HepG2 (cell line): ENCODE results near the gene BST1. TPM values are rescaled to one million over a fixed set of nuclear protein-coding genes. Genes with fewer than 3 reads are reported as not detected.

Experiments
- AGO2 ChIP-seq: fragments of 200-400 bp; formaldehyde crosslinking; optimal IDR thresholded peaks from 2 replicates; pipeline ENCODE3; 2017; ENCODE audit warnings: mild to moderate bottlenecking, low read depth, low read length, moderate library complexity
- GFI1 ChIP-seq: sonication (generic); formaldehyde crosslinking; IDR thresholded peaks from 2 replicates; pipeline ENCODE4 v1.5.0; 2020; ENCODE audit warnings: missing genetic modification reagents, mild to moderate bottlenecking, borderline replicate concordance
- HNRNPUL1 ChIP-seq: fragments of 200-400 bp; formaldehyde crosslinking; IDR thresholded peaks from 2 replicates; pipeline ENCODE4 v1.6.1; 2017; ENCODE audit warnings: low read depth, mild to moderate bottlenecking, low read length, moderate library complexity
- JUN ChIP-seq: sonication (generic); formaldehyde crosslinking; IDR thresholded peaks from 2 replicates; pipeline ENCODE4 v1.4.0; 2020; ENCODE audit warnings: mild to moderate bottlenecking, missing genetic modification reagents
- KIAA2018 ChIP-seq: sonication (generic); formaldehyde crosslinking; IDR thresholded peaks from 2 replicates; pipeline ENCODE4 v1.5.0; 2020; ENCODE audit warnings: mild to moderate bottlenecking, missing genetic modification reagents, borderline replicate concordance
- PAXIP1 ChIP-seq: sonication (generic); formaldehyde crosslinking; conservative IDR thresholded peaks from 2 replicates; pipeline ENCODE4 v1.4.0; 2020; ENCODE audit warnings: mild to moderate bottlenecking, missing genetic modification reagents, moderate library complexity
- PHF8 ChIP-seq: sonication (generic); formaldehyde crosslinking; IDR thresholded peaks from 2 replicates; pipeline ENCODE4 v1.5.0; 2020; ENCODE audit warnings: missing genetic modification reagents
- ZFP1 ChIP-seq: IDR thresholded peaks from 2 replicates; pipeline ENCODE4 v1.6.1; 2016
- ZNF576 ChIP-seq: sonication (generic); formaldehyde crosslinking; IDR thresholded peaks from 2 replicates; pipeline ENCODE4 v1.4.0; 2020; ENCODE audit warnings: mild to moderate bottlenecking, missing genetic modification reagents
- ZNF670 ChIP-seq: sonication (generic); formaldehyde crosslinking; IDR thresholded peaks from 2 replicates; pipeline ENCODE4 v1.8.0; 2022; ENCODE audit warnings: mild to moderate bottlenecking, missing genetic modification reagents, borderline replicate concordance
- ZNF772 ChIP-seq: sonication (generic); formaldehyde crosslinking; IDR thresholded peaks from 2 replicates; pipeline ENCODE4 v1.5.0; 2020; ENCODE audit warnings: mild to moderate bottlenecking, missing genetic modification reagents
- polyA plus RNA-seq, 8 experiments: library from polyadenylated mRNA; depleted of rRNA in 3 of 8; stranded (reverse) in 7 of 8; unstranded in 1 of 8; fragments of >200 nt; fragmentation: Illumina TruSeq in 4 of 8; extraction: Trizol in 4 of 8; gene quantifications; 2 replicates each; pipeline versions ENCODE4 v1.2.1 to v1.2.3, GENCODE V29; 2011 to 2016; ENCODE audit warnings: low read depth in 4 of 8, missing spikeins in 1 of 8, mixed read lengths in 1 of 8; ENCODE audit not compliant: insufficient read depth in 1 of 8
- total RNA-seq, 5 experiments: library from RNA; depleted of rRNA; stranded (reverse); fragments of >200 nt; fragmentation: Illumina TruSeq; extraction: Trizol; gene quantifications; 2 replicates each; pipeline ENCODE4 v1.2.3, GENCODE V29; 2016; ENCODE audit warnings: low read depth in 1 of 5
- TF ChIP-seq, protein P1 (sequence below): sonication (generic); formaldehyde crosslinking; IDR thresholded peaks from 2 replicates; pipeline ENCODE4 v1.8.0; 2022; ENCODE audit warnings: mild to moderate bottlenecking, missing genetic modification reagents; ENCODE audit not compliant: insufficient replicate concordance
- TF ChIP-seq, protein P2 (sequence below): sonication (generic); formaldehyde crosslinking; IDR thresholded peaks from 2 replicates; pipeline ENCODE4 v1.8.1; 2023; ENCODE audit warnings: mild to moderate bottlenecking, inconsistent platforms, moderate library complexity, missing genetic modification reagents, borderline replicate concordance

Gene BST1
- total and polyA plus RNA-seq, 2 of the 13 experiments (the other 11 are each of a cell fraction or from before 2014, with no cell fraction given), result 0.09 to 0.49 TPM

GRCh38 chr4:15655223-15656037 lies 47.4 kb upstream of the BST1 start, which contains the start of gene FBXL5 (continued):
- TF ChIP-seq JUN (CRISPR knock-in tag) (no peak), KIAA2018 (CRISPR knock-in tag) (no peak), HNRNPUL1 (no peak), GFI1 (0 out of 2 replicates have a peak, but pooled peaks have one; percentile 23), ZFP1 (CRISPR knock-in tag) (no peak), ZNF576 (CRISPR knock-in tag) (peak; percentile 70), ZNF772 (CRISPR knock-in tag) (no peak), AGO2 (peak; percentile 97), PAXIP1 (no peak), PHF8 (CRISPR knock-in tag) (peak; percentile 88), ZNF670 (CRISPR knock-in tag) (peak; percentile 75; the same call in 1 of the 2 replicates)
- TF ChIP-seq, protein P1, sequence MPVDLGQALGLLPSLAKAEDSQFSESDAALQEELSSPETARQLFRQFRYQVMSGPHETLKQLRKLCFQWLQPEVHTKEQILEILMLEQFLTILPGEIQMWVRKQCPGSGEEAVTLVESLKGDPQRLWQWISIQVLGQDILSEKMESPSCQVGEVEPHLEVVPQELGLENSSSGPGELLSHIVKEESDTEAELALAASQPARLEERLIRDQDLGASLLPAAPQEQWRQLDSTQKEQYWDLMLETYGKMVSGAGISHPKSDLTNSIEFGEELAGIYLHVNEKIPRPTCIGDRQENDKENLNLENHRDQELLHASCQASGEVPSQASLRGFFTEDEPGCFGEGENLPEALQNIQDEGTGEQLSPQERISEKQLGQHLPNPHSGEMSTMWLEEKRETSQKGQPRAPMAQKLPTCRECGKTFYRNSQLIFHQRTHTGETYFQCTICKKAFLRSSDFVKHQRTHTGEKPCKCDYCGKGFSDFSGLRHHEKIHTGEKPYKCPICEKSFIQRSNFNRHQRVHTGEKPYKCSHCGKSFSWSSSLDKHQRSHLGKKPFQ (CRISPR knock-in tag), result no peak
- TF ChIP-seq, protein P2, sequence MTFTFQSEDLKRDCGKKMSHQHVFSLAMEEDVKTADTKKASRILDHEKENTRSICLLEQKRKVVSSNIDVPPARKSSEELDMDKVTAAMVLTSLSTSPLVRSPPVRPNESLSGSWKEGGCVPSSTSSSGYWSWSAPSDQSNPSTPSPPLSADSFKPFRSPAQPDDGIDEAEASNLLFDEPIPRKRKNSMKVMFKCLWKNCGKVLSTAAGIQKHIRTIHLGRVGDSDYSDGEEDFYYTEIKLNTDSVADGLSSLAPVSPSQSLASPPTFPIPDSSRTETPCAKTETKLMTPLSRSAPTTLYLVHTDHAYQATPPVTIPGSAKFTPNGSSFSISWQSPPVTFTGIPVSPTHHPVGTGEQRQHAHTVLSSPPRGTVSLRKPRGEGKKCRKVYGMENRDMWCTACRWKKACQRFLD (CRISPR knock-in tag), result no peak
